ENCODE results near the gene SLC16A5. TPM values are rescaled to one million over a fixed set of nuclear protein-coding genes. Genes with fewer than 3 reads are reported as not detected.
"Not testable (repeated sequence)": the region's sequence is repeated elsewhere in the genome, so short reads cannot be mapped to it uniquely, and the experiment has no call there.

Gene SLC16A5
- total RNA-seq, 1 donor from 2014 or later: 7.1 TPM

DNA sequence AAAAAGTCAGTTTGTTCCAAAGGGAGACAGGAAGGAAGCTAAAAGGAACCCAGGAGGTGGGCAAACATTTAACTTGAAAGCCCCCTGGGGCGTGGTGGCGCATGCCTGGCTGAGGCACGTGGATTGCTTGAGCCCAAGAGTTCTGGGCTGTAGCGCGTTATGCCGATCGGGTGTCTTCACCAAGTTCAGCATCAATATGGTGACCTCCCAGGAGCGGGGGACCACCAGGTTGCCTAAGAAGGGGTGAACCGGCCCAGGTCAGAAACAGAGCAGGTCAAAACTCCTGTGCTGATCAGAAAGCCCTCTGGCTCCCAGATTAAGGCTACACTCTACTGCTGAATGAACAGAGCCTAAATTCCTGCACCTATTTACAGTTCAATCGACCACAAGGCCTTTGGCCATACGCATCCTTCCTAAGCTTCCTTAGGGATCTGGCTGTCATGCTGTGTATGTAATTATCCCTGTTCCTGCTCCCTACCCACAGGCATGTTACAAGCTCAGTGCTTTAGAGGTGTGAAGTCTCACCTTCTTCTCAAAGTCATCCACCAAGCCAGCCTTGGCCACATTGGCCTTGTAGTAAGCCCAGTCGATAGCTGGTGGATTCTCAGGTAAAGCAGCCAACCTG, 46.0 kb upstream of the SLC16A5 start:
- Mint-ChIP-seq H3K27ac (ENCODE audit: unreplicated experiment) (no peak overlapping the region), H3K4me1 (ENCODE audit: low read depth, unreplicated experiment) (peaks cover 7% of the 10 kb centered on the region), H3K27me3 (ENCODE audit: low read depth, unreplicated experiment) (no peaks in the 10 kb centered on the region), H3K9me3 (ENCODE audit: unreplicated experiment) (no peaks in the 10 kb centered on the region), H3K36me3 (ENCODE audit: low read depth, unreplicated experiment) (peaks cover 18% of the 10 kb centered on the region), H3K4me3 (ENCODE audit: unreplicated experiment) (no peak overlapping the region)
- Histone ChIP-seq H3K4me2 (ENCODE audit: low read length) (no peak overlapping the region), H3K79me2 (ENCODE audit: insufficient read depth, low read length) (peaks cover 14% of the 10 kb centered on the region), H3K36me3 (ENCODE audit: insufficient read depth, low read length) (peaks cover 10% of the 10 kb centered on the region), H3K9ac (ENCODE audit: low read length) (no peak overlapping the region), H3K4me3 (ENCODE audit: insufficient read depth, low read depth, low read length) (no peak overlapping the region), H2AFZ (ENCODE audit: low read depth, low read length) (no peak overlapping the region), H3K9me3 (ENCODE audit: insufficient read depth, low read depth, low read length) (no peaks in the 10 kb centered on the region), H3K27me3 (ENCODE audit: insufficient read depth, low read length) (no peaks in the 10 kb centered on the region), H3K27ac (ENCODE audit: low read depth, low read length) (no peak overlapping the region), H3K4me1 (ENCODE audit: insufficient read depth, low read length) (no peaks in the 10 kb centered on the region), H4K20me1 (ENCODE audit: insufficient read depth, low read length) (no peaks in the 10 kb centered on the region)
- TF ChIP-seq EZH2 (IDR thresholded peaks at IDR 0.05; ENCODE audit: insufficient read depth, low read length): no peak
- TF ChIP-seq, protein P1, sequence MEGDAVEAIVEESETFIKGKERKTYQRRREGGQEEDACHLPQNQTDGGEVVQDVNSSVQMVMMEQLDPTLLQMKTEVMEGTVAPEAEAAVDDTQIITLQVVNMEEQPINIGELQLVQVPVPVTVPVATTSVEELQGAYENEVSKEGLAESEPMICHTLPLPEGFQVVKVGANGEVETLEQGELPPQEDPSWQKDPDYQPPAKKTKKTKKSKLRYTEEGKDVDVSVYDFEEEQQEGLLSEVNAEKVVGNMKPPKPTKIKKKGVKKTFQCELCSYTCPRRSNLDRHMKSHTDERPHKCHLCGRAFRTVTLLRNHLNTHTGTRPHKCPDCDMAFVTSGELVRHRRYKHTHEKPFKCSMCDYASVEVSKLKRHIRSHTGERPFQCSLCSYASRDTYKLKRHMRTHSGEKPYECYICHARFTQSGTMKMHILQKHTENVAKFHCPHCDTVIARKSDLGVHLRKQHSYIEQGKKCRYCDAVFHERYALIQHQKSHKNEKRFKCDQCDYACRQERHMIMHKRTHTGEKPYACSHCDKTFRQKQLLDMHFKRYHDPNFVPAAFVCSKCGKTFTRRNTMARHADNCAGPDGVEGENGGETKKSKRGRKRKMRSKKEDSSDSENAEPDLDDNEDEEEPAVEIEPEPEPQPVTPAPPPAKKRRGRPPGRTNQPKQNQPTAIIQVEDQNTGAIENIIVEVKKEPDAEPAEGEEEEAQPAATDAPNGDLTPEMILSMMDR (IDR thresholded peaks at IDR 0.05; ENCODE audit: insufficient read depth, low read depth, low read length): no peak
- FAIRE-seq: no peak
- no peak for DNase-seq (ENCODE audit: low read depth)

DNA sequence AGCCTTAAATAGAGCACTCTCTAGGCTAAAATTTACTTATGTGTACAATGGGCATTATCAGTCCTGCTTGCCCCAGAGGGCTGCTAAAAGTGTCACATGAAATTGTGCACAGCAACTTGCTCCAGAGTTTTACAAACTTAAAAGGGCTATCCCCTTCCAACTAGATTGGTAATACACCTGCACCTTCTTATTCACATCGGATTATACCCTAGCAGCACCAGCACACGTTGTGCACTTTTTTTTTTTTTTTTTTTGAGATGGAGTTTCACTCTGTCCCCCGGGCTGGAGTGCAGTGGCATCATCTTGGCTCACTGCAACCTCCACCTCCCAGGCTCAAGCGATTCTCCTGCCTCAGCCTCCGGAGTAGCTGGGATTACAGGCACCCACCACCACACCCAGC, 44.0 kb upstream of the SLC16A5 start:
- not testable (repeated sequence) for H3K9me3 Mint-ChIP-seq (ENCODE audit: unreplicated experiment); H3K4me3 Mint-ChIP-seq (ENCODE audit: unreplicated experiment)
- peaks cover 26% of the 10 kb centered on the region for H3K79me2 ChIP-seq (ENCODE audit: insufficient read depth, low read length)

DNA sequence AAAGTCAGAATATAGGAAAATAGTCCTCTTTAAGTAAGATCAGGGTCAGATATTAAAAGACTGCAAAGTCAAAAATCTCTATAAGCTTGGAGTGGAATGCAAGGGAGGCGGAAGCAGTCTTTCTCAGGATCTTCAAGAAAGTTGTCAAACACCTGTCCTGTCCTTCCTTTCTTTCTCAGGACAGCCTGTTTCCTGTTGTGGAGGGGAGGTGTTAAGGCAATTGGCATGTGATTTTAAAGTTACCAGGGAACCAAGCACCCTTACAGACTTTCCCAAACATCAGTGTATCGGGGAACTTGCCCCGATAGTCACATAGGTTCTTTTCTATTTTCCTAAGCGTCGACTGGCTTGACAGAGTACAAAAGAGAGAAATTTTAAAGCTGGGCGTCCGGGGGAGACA, 43.0 kb upstream of the SLC16A5 start:
- no peak overlapping the region for H3K4me2 ChIP-seq (ENCODE audit: low read length)
- no peaks in the 10 kb centered on the region for H3K27me3 ChIP-seq (ENCODE audit: insufficient read depth, low read length)
- Mint-ChIP-seq H3K9me3 (ENCODE audit: unreplicated experiment) (no peaks in the 10 kb centered on the region), H3K27me3 (ENCODE audit: low read depth, unreplicated experiment) (no peaks in the 10 kb centered on the region), H3K36me3 (ENCODE audit: low read depth, unreplicated experiment) (peaks cover 10% of the 10 kb centered on the region), H3K27ac (ENCODE audit: unreplicated experiment) (no peak overlapping the region), H3K4me1 (ENCODE audit: low read depth, unreplicated experiment) (peaks cover 11% of the 10 kb centered on the region), H3K4me3 (ENCODE audit: unreplicated experiment) (peak overlapping the region; percentile 96)
- H3K27ac ChIP-seq (ENCODE audit: low read depth, low read length): no peak overlapping the region
- peaks cover 13% of the 10 kb centered on the region for H3K4me1 ChIP-seq (ENCODE audit: insufficient read depth, low read length)
- H3K36me3 ChIP-seq (ENCODE audit: insufficient read depth, low read length): peaks cover 5% of the 10 kb centered on the region
- no peak overlapping the region for H3K9ac ChIP-seq (ENCODE audit: low read length)
- no peaks in the 10 kb centered on the region for H3K9me3 ChIP-seq (ENCODE audit: insufficient read depth, low read depth, low read length)
- no peak for TF ChIP-seq EZH2 (IDR thresholded peaks at IDR 0.05; ENCODE audit: insufficient read depth, low read length)
- TF ChIP-seq, protein P1 (IDR thresholded peaks at IDR 0.05; ENCODE audit: insufficient read depth, low read depth, low read length): no peak
- FAIRE-seq: no peak
- no peak overlapping the region for H2AFZ ChIP-seq (ENCODE audit: low read depth, low read length)
- H3K79me2 ChIP-seq (ENCODE audit: insufficient read depth, low read length): peaks cover 26% of the 10 kb centered on the region
- DNase-seq (ENCODE audit: low read depth): no peak
- H3K4me3 ChIP-seq (ENCODE audit: insufficient read depth, low read depth, low read length): no peak overlapping the region
- peaks cover 14% of the 10 kb centered on the region for H4K20me1 ChIP-seq (ENCODE audit: insufficient read depth, low read length)

More for the DNA sequence above, 44.0 kb upstream of the SLC16A5 start:
- H3K36me3 ChIP-seq (ENCODE audit: insufficient read depth, low read length); H3K4me2 ChIP-seq (ENCODE audit: low read length); H3K9ac ChIP-seq (ENCODE audit: low read length); H3K4me3 ChIP-seq (ENCODE audit: insufficient read depth, low read depth, low read length); H3K27ac ChIP-seq (ENCODE audit: low read depth, low read length); H3K27me3 Mint-ChIP-seq (ENCODE audit: low read depth, unreplicated experiment); H2AFZ ChIP-seq (ENCODE audit: low read depth, low read length); H3K27me3 ChIP-seq (ENCODE audit: insufficient read depth, low read length); H3K9me3 ChIP-seq (ENCODE audit: insufficient read depth, low read depth, low read length); H3K27ac Mint-ChIP-seq (ENCODE audit: unreplicated experiment); FAIRE-seq; DNase-seq (ENCODE audit: low read depth): not testable (repeated sequence)
- peaks cover 13% of the 10 kb centered on the region for H3K36me3 Mint-ChIP-seq (ENCODE audit: low read depth, unreplicated experiment)
- H3K4me1 ChIP-seq (ENCODE audit: insufficient read depth, low read length): peaks cover 11% of the 10 kb centered on the region
- H3K4me1 Mint-ChIP-seq (ENCODE audit: low read depth, unreplicated experiment): peaks cover 11% of the 10 kb centered on the region
- peaks cover 11% of the 10 kb centered on the region for H4K20me1 ChIP-seq (ENCODE audit: insufficient read depth, low read length)

DNA sequence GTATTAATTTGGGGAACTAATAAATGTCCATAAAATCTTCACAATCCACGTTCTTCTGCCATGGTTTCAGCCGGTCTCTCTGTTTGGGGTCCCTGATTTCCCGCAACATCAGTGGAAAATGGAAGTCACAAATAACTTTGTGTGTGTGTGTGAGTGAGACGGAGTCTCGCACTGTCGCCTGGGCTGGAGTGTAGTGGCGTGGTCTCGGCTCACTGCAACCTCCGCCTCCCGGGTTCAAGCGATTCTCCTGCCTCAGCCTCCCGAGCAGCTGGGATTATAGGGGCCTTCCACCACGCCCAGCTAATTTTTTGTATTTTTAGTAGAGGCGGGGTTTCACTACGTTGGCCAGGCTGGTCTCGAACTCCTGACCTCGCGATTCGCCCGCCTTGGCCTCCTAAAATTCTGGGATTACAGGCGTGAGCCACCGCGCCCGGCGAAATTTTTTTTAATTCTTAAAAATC, 41.8 kb upstream of the SLC16A5 start:
- H3K27me3 ChIP-seq (ENCODE audit: insufficient read depth, low read length); H3K27me3 Mint-ChIP-seq (ENCODE audit: low read depth, unreplicated experiment); DNase-seq (ENCODE audit: low read depth); H3K36me3 ChIP-seq (ENCODE audit: insufficient read depth, low read length); FAIRE-seq; H3K9me3 Mint-ChIP-seq (ENCODE audit: unreplicated experiment); H3K9me3 ChIP-seq (ENCODE audit: insufficient read depth, low read depth, low read length); H3K36me3 Mint-ChIP-seq (ENCODE audit: low read depth, unreplicated experiment): not testable (repeated sequence)
- H3K79me2 ChIP-seq (ENCODE audit: insufficient read depth, low read length): peaks cover 26% of the 10 kb centered on the region
- peaks cover 13% of the 10 kb centered on the region for H3K4me1 ChIP-seq (ENCODE audit: insufficient read depth, low read length)
- Mint-ChIP-seq H3K4me3 (ENCODE audit: unreplicated experiment) (peak overlapping the region; percentile 96), H3K4me1 (ENCODE audit: low read depth, unreplicated experiment) (peaks cover 11% of the 10 kb centered on the region), H3K27ac (ENCODE audit: unreplicated experiment) (peak overlapping the region; percentile 86)
- H3K27ac ChIP-seq (ENCODE audit: low read depth, low read length): peak overlapping the region; percentile 79
- H4K20me1 ChIP-seq (ENCODE audit: insufficient read depth, low read length): peaks cover 14% of the 10 kb centered on the region
- peak overlapping the region; percentile 97 for H3K4me3 ChIP-seq (ENCODE audit: insufficient read depth, low read depth, low read length)
- H3K9ac ChIP-seq (ENCODE audit: low read length): peak overlapping the region; percentile 93
- H2AFZ ChIP-seq (ENCODE audit: low read depth, low read length): peak overlapping the region; percentile 88
- peak overlapping the region; percentile 85 for H3K4me2 ChIP-seq (ENCODE audit: low read length)

Measured in astrocyte (in vitro differentiated cells and primary cell).